Measurements from ENCODE around the gene IQSEC3. TPM values are rescaled to one million over a fixed set of nuclear protein-coding genes. Genes with fewer than 3 reads are reported as not detected.

IQSEC3 gene
- total and polyA plus RNA-seq, 10 of the 15 experiments (the other 5 are each of a cell fraction or from before 2014, with no cell fraction given) = not detected

DNA sequence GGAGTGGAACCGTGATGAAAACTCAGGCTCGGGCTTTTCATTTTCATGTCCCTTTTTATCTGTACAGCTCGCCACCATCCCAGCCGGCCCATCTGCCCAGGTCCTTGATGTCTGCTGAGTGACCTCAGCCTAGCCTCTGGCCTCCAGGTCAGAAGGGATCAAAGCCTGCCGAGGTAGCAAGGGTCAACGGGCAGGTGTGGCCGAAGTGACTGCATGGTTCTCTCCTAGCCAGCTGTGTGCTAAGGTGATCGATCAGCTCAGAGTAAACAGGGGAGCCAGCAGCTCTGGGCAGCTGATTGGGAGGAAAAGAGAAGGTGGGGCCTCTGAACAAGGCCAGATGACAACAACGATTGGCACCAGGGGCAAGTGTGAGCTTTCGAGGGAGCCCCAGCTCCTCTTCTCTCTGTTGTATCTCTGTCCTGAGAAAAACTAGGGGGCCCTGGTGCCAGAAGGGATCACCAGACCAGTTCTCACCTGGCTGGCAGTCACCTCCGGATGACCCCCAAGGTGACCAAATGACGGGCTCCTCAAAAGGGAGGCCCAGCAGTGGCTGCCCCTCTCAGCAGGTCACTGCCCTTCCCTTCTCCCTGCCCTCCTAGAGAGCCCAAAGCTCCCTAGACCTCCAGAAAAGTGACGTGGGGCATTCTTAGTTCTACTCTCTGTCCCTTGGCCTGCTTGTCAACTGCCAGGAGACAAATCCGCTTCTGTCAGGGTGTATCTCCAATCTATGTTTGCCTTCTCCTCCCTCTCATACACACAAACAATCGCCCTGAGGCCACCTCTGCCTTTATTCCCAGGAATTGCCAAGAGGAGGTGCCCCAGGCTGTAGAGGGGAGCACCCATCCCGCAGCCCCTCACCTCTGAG is 143.9 kb downstream of the IQSEC3 start:
- H3K27me3 ChIP-seq (replicated peaks in 1 of 2; ENCODE audit: control insufficient read depth in 2 of 2, insufficient read depth in 2 of 2, low read length in 1 of 2) = peaks cover 0 to 2% of the 10 kb centered on the region in 2 experiments; a peak in 2 of 4 replicates
- peaks cover 10% of the 10 kb centered on the region for H3K4me1 ChIP-seq (ENCODE audit: control insufficient read depth, insufficient read depth, low read length)
- 39% methylated on average over 16 of the region's 16 CpGs for WGBS (ENCODE audit: insufficient coverage, insufficient replicate concordance, low lambda C conversion rate, missing lambda C conversion rate)
- H3K9ac ChIP-seq (ENCODE audit: control insufficient read depth, insufficient read depth, low read length) = no peak overlapping the region
- in situ Hi-C loops (cut with MboI) (no loop called here), intact Hi-C loops (cut with micrococcal nuclease; ENCODE audit: unreplicated experiment) (no loop called here)
- no peak overlapping the region for H2AFZ ChIP-seq (ENCODE audit: control insufficient read depth, low read depth, low read length)
- no peak overlapping the region for H3K27ac ChIP-seq (ENCODE audit: control insufficient read depth, insufficient read depth)
- BruUV-seq (replicated peaks) = no TSS peak
- no peaks in the 10 kb centered on the region for H4K20me1 ChIP-seq (ENCODE audit: control insufficient read depth, insufficient read depth)
- TF ChIP-seq RELA (IDR thresholded peaks at IDR 0.05; ENCODE audit: borderline replicate concordance, partially characterized antibody) = no peak
- ChIA-PET RAD21 (ENCODE audit: unreplicated experiment) (no interaction called here), POLR2A (no interaction called here), CTCF (no interaction called here), SMC1A (ENCODE audit: uncharacterized antibody, unreplicated experiment) (no interaction called here)
- FAIRE-seq (no peak), ATAC-seq (no peak), DNase-seq (ENCODE audit: low read depth, low spot score) (no peak)
- no peaks in the 10 kb centered on the region for H3K36me3 ChIP-seq (ENCODE audit: control insufficient read depth in 2 of 2, insufficient read depth in 2 of 2, low read length in 1 of 2)
- no peaks in the 10 kb centered on the region for H3K9me3 ChIP-seq (replicated peaks; ENCODE audit: control insufficient read depth, insufficient read depth, low read length)
- H3K4me3 ChIP-seq = no peak overlapping the region
- no peaks in the 10 kb centered on the region for H3K79me2 ChIP-seq (ENCODE audit: control insufficient read depth, insufficient read depth, low read length)
- no peak overlapping the region for H3K4me2 ChIP-seq (ENCODE audit: control insufficient read depth, insufficient read depth)

GRCh38 chr12:211142-211465 is 144.5 kb downstream of the IQSEC3 start:
- no peak overlapping the region for H2AFZ ChIP-seq (ENCODE audit: control insufficient read depth, low read depth, low read length)
- TF ChIP-seq SPI1 (IDR thresholded peaks at IDR 0.05; ENCODE audit: borderline replicate concordance, insufficient read depth, low read depth, low read length) (no peak), USF2 (IDR thresholded peaks at IDR 0.05; ENCODE audit: borderline replicate concordance, low read depth, low read length) (no peak), NBN (IDR thresholded peaks at IDR 0.05) (no peak)
- FAIRE-seq (no peak), ATAC-seq (no peak), DNase-seq (ENCODE audit: low read depth, low spot score) (no peak)
- H4K20me1 ChIP-seq (ENCODE audit: control insufficient read depth, insufficient read depth) = no peaks in the 10 kb centered on the region
- no TSS peak for BruUV-seq (replicated peaks)
- no peaks in the 10 kb centered on the region for H3K36me3 ChIP-seq (ENCODE audit: control insufficient read depth in 2 of 2, insufficient read depth in 2 of 2, low read length in 1 of 2)
- WGBS (ENCODE audit: insufficient coverage, insufficient replicate concordance, low lambda C conversion rate, missing lambda C conversion rate) = 10% methylated on average over 3 of the region's 3 CpGs
- SMC1A ChIA-PET (ENCODE audit: uncharacterized antibody, unreplicated experiment) = no interaction called here
- no peak overlapping the region for H3K9ac ChIP-seq (ENCODE audit: control insufficient read depth, insufficient read depth, low read length)
- peaks cover 10% of the 10 kb centered on the region for H3K4me1 ChIP-seq (ENCODE audit: control insufficient read depth, insufficient read depth, low read length)
- in situ Hi-C loops (cut with MboI) (no loop called here), intact Hi-C loops (cut with micrococcal nuclease; ENCODE audit: unreplicated experiment) (no loop called here)
- POLR2A ChIA-PET = no interaction called here
- H3K4me2 ChIP-seq (ENCODE audit: control insufficient read depth, insufficient read depth) = no peak overlapping the region
- H3K27ac ChIP-seq (ENCODE audit: control insufficient read depth, insufficient read depth) = no peak overlapping the region
- H3K9me3 ChIP-seq (replicated peaks; ENCODE audit: control insufficient read depth, insufficient read depth, low read length) = no peaks in the 10 kb centered on the region
- RAD21 ChIA-PET (ENCODE audit: unreplicated experiment) = no interaction called here
- no peak overlapping the region for H3K4me3 ChIP-seq
- no peaks in the 10 kb centered on the region for H3K79me2 ChIP-seq (ENCODE audit: control insufficient read depth, insufficient read depth, low read length)
- peaks cover 0 to 2% of the 10 kb centered on the region in 2 experiments; a peak in 2 of 4 replicates for H3K27me3 ChIP-seq (replicated peaks in 1 of 2; ENCODE audit: control insufficient read depth in 2 of 2, insufficient read depth in 2 of 2, low read length in 1 of 2)
- CTCF ChIA-PET = interaction anchor here (1.1 kb wide), 1 partner anchor 9 kb away, joined by 4 read pairs; no protein-coding TSS in a partner anchor
